Measurements from ENCODE around the gene C1orf56.
"Not testable (repeated sequence)": the region's sequence is repeated elsewhere in the genome, so short reads cannot be mapped to it uniquely, and the experiment has no call there.

Gene C1orf56

DNA sequence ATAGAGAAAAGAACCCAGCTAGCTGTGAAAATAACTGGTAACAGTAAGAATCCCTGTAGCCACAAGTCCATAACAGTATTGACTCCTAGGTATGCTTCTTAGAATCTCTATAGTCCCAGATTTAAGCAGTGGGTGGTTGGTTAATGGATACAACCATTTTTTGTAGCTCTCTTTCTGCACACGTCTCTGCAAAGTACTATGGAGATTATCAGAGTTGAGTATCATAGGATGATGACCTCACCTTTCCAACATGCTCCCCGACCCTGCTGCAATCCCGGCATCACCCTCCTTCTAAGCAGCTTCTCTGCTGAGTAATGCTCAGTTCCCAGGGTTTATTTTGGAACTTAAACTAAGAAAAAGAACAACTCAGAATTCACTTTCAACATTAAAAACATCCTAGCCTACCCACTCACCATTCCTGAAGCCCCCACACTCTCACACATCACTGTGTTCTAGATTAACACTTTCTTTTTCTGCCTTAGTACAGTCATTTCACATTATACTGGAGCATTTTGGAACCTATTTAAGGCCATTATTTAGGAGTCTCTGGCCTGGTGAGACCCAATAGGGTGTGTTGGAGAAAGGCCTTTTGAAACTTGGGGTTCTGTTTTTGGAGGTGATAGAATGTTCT lies 15.3 kb downstream of the C1orf56 start:
- no peak for DNase-seq

- no peak for DNase-seq
Measured at GRCh38 chr1:151065089-151065645, 17.6 kb downstream of the C1orf56 start.

- no peak for DNase-seq
Measured at GRCh38 chr1:151067185-151067584, 19.6 kb downstream of the C1orf56 start.

- DNase-seq = no peak
Measured at GRCh38 chr1:151069103-151069486, 21.5 kb downstream of the C1orf56 start.

- peak; percentile 78 for DNase-seq
Measured at GRCh38 chr1:151070474-151071276, 23.1 kb downstream of the C1orf56 start, which contains the start of gene GABPB2. GABPB2 (plus strand) TSS chr1:151070761; CDS start chr1:151088190, 17,429 bp downstream.

- DNase-seq = no peak
Measured at GRCh38 chr1:151072224-151072623, 24.7 kb downstream of the C1orf56 start.

- no peak for DNase-seq
Measured at GRCh38 chr1:151085953-151086559, 38.5 kb downstream of the C1orf56 start.

GRCh38 chr1:151097426-151097825 lies 49.9 kb downstream of the C1orf56 start:
- DNase-seq = not testable (repeated sequence)

DNA sequence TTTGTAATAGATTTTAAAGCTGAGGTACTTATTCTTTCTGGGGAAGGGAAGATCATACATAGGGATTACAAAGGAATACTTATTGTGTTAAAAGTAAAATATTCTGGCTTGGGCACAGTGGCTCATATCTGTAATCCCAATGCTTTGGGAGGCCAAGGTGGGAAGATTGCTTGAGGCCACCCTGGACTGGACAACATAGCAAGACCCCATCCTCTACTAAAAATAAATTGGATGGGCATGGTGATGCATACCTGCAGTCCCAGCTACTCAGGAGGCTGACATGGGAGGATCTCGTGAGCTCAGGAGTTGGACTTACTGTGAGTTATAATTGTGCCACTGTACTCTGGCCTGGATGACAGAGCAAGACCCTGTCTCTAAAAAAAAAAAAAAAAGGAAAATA lies 50.6 kb downstream of the C1orf56 start:
- DNase-seq = no peak
